NCI-H146 treated with DMSO at 0.1 percent for 48 hours (cell line): Measurements from ENCODE around the gene PIK3CB.
"Not testable (repeated sequence)": the region's sequence is repeated elsewhere in the genome, so short reads cannot be mapped to it uniquely, and the experiment has no call there.

Experiments used
- DNase-seq: peaks from one replicate; lab custom pipeline; 2025; ENCODE audit not compliant: unreplicated experiment; lab: John Stamatoyannopoulos, UW

Gene PIK3CB

GRCh38 chr3:138767498-138768104, 67.1 kb downstream of the PIK3CB start:
- DNase-seq: no peak

GRCh38 chr3:138761002-138761401, 73.7 kb downstream of the PIK3CB start:
- no peak for DNase-seq

- no peak for DNase-seq
These were observed 86.5 kb downstream of the PIK3CB start for GRCh38 chr3:138748190-138748589.

DNA sequence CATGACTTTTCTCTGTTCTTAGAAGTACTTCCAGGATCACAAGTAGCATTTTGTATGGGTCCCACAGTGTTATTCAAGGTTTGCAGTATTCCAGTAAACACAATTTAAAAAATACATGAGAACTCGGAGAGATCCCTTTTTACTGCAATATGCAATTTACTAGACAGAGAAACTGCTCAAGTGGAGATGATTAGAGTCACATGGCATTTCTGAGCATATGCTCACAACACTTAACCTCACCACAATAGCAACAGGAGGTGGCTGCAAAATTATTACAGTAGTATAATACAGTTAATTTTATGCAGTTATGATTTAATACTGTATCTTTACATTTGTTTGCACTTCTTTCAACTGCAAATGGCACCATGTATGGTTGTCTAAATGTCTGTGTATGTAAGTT, 87.5 kb downstream of the PIK3CB start:
- DNase-seq: no peak

DNA sequence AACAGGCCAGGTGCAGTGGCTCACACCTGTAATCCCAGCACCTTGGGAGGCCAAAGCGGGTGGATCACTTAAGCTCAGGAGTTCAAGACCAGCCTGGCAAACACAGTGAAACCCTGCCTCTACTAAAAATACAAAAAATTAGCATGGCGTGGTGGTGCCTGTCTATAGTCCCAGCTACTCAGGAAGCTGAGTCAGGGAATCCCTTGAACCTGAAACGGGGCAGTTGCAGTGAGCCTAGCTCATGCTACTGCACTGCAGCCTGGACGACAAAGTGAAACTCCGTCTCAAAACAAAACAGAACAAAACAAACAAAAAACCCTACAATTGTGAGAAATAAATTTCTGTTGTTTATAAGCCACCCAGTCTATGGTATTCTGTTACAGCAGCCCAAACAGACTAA, 94.7 kb downstream of the PIK3CB start:
- DNase-seq: no peak

DNA sequence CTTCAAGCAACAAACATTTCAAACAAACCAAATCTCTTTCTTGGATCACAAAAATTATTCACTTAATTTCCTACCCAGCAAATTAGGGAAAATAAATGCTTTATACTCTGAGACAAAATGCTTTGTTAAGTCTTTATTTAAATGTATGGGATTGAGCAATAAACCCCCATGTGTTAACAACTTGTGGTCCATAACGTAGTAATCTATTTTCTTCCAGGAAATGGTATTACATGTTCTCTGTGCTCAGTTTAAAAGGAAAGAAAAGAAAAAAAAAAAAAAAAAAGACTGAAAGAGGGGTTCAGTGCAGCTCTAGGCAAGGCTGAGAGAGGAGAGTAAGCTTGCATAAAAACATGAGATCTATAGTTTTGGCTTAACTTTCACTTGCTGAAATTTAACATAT, 102.3 kb downstream of the PIK3CB start:
- no peak for DNase-seq

GRCh38 chr3:138726946-138727730, 107.6 kb downstream of the PIK3CB start:
- DNase-seq: no peak

- DNase-seq: not testable (repeated sequence)
These were observed 108.7 kb downstream of the PIK3CB start for GRCh38 chr3:138726042-138726441.

DNA sequence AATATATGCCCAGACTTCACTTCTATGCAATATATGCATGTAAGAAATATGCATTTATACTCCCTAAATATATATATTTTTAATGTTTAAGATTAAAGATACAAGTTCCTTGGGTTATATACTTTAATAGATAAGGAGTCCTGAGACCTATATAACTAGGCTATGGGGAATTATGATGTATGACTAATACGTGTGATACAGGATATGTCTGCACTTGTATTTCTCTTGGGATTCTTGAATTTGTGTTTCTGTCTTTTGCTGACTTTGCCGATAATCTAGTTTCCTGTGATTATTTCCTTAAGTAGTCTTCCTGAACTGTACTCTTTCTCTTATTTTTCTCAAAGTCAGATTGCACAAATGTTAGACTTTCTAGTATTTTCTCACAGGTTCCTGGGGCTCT, 109.6 kb downstream of the PIK3CB start:
- no peak for DNase-seq

DNA sequence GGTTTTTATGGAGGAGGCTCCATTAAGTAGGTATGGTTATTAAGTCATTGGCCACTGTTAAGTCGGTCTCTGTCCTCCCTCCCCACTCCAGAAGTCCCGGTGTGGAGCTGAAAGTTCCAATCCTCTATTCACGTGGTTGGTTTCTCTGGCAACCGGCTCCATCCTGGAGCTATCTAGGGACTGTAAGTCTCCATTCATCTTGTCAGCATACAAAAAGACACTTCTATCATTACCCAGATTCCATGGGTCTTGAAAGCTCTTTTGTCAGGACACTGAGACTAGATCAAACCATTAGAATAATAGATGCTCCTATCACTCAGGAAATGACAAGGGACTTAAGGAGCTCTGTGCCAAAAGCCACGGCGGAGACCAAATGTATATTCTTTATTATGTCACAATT, 110.3 kb downstream of the PIK3CB start:
- DNase-seq: no peak

DNA sequence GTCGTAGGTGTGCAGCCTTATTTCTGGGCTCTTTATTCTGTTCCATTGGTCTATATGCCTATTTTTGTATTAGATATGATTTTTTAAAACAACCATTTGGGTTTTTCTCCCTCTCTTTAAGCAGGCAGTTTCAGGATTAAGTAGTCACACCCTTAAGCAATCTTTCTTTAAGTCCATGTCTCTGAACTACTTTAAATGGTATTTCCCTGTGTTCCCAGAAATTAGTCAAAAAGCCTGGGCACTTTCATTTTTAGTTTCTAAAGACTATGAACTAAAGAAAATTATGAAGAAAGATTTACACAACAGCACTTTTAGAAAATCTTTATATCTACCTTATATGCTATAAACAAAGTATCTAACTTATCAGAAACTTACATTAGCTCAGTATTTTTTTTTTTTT, 115.9 kb downstream of the PIK3CB start:
- DNase-seq: no peak

- no peak for DNase-seq
These were observed 117.4 kb downstream of the PIK3CB start for GRCh38 chr3:138717348-138717747.

DNA sequence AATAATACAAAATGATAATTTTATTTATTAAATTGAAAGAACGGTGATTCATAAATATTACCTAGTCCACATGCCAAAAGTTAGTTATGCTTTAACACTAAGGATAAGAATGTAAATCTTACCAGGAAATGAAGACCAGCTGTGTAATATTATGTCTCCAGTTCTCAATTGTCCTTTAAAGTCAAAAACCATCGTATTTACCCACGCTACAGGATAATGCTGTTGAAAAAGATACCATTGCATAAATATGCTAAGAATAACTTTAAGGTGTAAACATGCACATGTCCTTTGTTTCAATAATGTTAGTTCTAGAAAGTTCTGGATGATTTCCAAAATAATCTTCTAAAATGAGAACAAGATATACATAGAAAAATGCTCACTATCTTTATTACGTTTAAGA, 122.6 kb downstream of the PIK3CB start:
- no peak for DNase-seq

GRCh38 chr3:138705675-138706074, 129.1 kb downstream of the PIK3CB start:
- no peak for DNase-seq

GRCh38 chr3:138696666-138697370, 137.9 kb downstream of the PIK3CB start:
- DNase-seq: no peak

DNA sequence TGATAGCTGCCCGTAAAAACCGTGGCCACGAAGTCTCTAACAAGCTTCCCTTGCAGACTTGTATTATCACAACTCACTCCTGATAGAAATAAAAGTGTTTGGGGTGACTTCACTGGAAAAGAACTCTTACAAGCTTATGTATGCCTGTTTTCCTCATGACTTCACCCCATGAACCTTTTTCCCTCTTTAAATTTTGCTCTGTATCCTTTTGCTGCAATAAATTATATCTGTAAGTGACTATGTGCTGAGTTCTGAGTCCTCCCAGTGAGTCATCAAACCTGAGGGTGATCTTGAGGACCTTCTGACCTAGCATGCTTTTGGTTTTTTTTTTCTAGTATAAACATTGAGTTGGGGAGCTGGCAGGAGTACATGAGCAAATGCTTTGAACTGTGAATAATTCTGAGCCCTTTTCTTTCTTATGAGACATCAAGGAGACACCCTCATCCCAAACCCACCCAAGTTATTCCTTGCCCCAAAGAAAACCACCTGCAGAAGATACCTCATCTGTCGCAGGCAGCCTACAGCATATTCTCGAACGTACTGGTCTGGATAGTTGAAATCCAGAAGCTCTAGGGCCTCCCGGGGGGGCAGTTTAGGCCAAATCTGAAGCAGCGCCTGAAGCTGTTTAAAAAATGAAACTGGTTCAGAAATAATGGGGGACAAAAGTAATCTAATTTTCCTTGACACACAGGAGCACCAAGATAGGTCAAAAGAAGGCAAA, 140.3 kb downstream of the PIK3CB start:
- no peak for DNase-seq

- DNase-seq: no peak
These were observed 142.6 kb downstream of the PIK3CB start for GRCh38 chr3:138692152-138692551.

GRCh38 chr3:138691351-138691750, 143.4 kb downstream of the PIK3CB start:
- DNase-seq: no peak

DNA sequence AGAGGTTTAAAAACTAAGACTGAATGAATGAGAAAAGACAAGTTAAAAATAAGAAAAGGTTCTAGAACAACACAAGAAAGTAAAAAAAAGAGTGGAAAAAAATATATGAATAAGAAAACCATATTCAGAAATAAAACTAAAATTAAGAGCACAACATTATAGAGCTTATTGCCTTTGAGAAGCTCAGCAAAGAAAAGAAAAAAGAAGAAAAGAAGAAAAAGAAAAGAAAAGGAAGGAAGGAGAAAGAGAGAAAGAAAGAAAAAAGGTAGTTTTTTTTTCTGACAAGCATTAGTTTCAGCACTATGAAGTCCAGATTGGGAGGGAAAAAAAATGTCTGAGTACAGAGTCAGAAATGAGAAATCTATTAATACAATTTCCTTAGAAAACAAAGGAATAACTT, 144.7 kb downstream of the PIK3CB start:
- no peak for DNase-seq

DNA sequence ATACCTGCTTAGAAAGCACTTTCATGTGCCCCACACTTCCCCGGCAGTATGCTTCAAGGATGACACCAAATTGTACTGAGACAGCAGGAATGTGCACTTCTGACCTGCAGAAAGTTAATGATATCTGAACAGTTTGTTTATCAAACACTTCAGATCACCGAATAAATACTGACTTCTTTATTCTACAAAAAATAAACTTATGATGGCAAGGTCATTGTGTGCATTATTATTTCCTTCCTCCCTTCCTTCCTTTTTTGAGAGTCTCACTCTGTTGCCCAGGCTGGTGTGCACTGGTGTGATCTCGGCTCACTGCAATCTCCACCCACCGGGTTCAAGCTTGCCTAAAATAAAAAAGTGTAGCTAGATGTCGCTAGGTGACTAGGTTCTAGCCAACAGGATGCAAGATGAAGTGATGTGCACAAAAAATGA, 145.8 kb downstream of the PIK3CB start:
- no peak for DNase-seq

GRCh38 chr3:138687236-138687635, 147.5 kb downstream of the PIK3CB start:
- no peak for DNase-seq
